Osteocyte (in vitro differentiated cells): ENCODE data around the gene RAB40B. TPM values are rescaled to one million over a fixed set of nuclear protein-coding genes. Genes with fewer than 3 reads are reported as not detected.

Source experiments
- DNase-seq: peaks from one replicate; pipeline ENCODE4 v3.0.0; 2021; ENCODE audit warnings: mixed read lengths; ENCODE audit not compliant: unreplicated experiment; ENCODE audit errors: extremely low spot score
- H3K27ac Mint-ChIP-seq: one replicate; pipeline ENCODE4 v1.8.0; 2021; ENCODE audit warnings: mild to moderate bottlenecking, mixed read lengths; ENCODE audit not compliant: unreplicated experiment
- H3K27me3 Mint-ChIP-seq: one replicate; pipeline ENCODE4 v1.8.0; 2021; ENCODE audit warnings: mixed read lengths; ENCODE audit not compliant: unreplicated experiment
- H3K36me3 Mint-ChIP-seq: one replicate; pipeline ENCODE4 v1.8.0; 2021; ENCODE audit warnings: mixed read lengths; ENCODE audit not compliant: unreplicated experiment
- H3K4me1 Mint-ChIP-seq: one replicate; pipeline ENCODE4 v1.8.0; 2021; ENCODE audit warnings: mixed read lengths; ENCODE audit not compliant: unreplicated experiment
- H3K4me3 Mint-ChIP-seq: one replicate; pipeline ENCODE4 v1.8.0; 2021; ENCODE audit warnings: mild to moderate bottlenecking, moderate library complexity, mixed read lengths; ENCODE audit not compliant: unreplicated experiment
- H3K9me3 Mint-ChIP-seq: one replicate; pipeline ENCODE4 v1.8.0; 2021; ENCODE audit warnings: mixed read lengths; ENCODE audit not compliant: unreplicated experiment
- total RNA-seq: library from RNA; stranded (reverse); gene quantifications from 2 replicates; pipeline ENCODE4 v1.2.1, GENCODE V29; 2021
- TF ChIP-seq, protein P1 (sequence below): fragments of 200-600 bp; sonication (generic); IDR thresholded peaks from 2 replicates; pipeline ENCODE4 v1.5.0; 2021; ENCODE audit warnings: antibody characterized with exemption, mild to moderate bottlenecking, moderate library complexity

The RAB40B gene
- total RNA-seq, 1 donor from 2014 or later: 13.4 TPM

DNA sequence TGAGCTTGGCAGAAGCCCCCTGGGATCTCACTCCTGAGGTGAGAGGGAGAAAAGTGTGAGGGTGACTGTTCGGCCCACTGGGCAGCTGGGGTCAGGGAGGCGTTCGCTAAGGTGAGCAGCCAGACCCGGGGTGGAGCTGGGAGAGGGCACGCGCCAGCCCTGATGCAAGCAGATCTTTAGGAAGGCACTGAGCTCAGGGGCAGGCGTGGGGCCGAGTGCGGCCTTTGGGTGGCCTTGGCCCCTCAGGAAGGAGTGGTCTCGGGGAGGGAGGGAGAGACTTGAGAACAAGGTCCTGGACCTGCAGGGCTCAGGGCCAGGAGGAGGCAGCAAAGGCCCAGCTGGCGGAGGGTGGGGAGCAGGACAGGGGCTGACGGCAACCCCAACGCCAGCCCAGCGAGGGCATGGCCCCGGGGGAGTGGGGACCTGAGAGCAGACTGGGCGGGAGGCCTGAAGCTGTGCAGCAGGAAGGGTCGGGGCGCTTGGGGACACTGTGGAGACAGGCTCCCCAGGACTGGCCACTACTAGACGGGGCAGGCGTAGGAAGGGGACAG lies 35.7 kb downstream of the RAB40B start:
- H3K4me3 Mint-ChIP-seq: no peak overlapping the region
- no peak for DNase-seq
- H3K27me3 Mint-ChIP-seq: no peaks in the 10 kb centered on the region
- peaks cover 14% of the 10 kb centered on the region for H3K36me3 Mint-ChIP-seq
- H3K4me1 Mint-ChIP-seq: peaks cover 1% of the 10 kb centered on the region
- TF ChIP-seq, protein P1, sequence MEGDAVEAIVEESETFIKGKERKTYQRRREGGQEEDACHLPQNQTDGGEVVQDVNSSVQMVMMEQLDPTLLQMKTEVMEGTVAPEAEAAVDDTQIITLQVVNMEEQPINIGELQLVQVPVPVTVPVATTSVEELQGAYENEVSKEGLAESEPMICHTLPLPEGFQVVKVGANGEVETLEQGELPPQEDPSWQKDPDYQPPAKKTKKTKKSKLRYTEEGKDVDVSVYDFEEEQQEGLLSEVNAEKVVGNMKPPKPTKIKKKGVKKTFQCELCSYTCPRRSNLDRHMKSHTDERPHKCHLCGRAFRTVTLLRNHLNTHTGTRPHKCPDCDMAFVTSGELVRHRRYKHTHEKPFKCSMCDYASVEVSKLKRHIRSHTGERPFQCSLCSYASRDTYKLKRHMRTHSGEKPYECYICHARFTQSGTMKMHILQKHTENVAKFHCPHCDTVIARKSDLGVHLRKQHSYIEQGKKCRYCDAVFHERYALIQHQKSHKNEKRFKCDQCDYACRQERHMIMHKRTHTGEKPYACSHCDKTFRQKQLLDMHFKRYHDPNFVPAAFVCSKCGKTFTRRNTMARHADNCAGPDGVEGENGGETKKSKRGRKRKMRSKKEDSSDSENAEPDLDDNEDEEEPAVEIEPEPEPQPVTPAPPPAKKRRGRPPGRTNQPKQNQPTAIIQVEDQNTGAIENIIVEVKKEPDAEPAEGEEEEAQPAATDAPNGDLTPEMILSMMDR: no peak
- no peaks in the 10 kb centered on the region for H3K9me3 Mint-ChIP-seq
- H3K27ac Mint-ChIP-seq: no peak overlapping the region

DNA sequence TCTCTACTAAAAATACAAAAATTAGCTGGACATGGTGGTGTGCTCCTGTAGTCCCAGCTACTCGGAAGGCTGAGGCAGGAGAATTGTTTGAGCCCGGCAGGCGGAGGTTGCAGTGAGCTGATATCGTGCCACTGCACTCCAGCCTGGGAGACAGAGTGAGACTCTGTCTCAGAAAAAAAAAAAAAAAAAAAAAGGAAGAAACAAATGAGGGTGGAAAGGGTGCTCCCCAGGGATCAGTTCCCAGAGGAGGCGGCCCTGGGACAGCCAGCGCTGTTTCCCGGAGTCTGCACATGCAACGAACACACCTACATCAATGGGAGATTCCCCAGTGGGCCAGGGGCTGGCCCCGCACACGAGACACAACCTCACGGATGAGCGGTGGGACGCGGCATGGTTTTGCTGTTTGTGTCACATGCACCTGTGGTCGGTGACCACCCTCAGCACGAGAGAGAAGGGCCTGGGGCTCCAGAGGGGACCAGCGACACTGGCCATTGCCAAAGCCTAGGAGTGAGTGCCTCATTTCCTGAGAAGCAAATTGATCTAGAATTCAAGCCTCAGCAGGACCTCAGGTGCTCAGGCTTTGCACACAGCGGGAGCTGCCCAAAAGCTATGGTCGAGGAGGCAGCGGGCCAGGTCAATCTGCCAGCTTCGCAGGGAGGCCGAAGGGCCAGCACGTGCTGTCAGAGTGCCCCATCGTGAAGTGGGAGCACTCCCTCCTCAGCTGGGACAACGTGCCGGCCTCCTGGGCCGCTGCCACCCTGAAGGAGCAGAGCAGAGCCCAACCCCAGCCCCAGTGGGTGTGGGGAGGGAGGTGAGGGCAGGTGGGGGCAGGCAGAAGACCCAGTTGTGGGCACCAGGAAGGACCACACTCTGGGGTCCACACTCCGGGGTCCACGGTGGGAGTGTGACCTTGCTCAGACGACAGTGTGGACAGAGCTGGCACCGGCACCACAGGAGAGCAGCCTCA lies 36.5 kb downstream of the RAB40B start:
- H3K27me3 Mint-ChIP-seq: no peaks in the 10 kb centered on the region
- no peak overlapping the region for H3K27ac Mint-ChIP-seq
- TF ChIP-seq, protein P1: no peak
- no peaks in the 10 kb centered on the region for H3K9me3 Mint-ChIP-seq
- no peak overlapping the region for H3K4me3 Mint-ChIP-seq
- DNase-seq: no peak
- peaks cover 17% of the 10 kb centered on the region for H3K36me3 Mint-ChIP-seq
- peaks cover 1% of the 10 kb centered on the region for H3K4me1 Mint-ChIP-seq

DNA sequence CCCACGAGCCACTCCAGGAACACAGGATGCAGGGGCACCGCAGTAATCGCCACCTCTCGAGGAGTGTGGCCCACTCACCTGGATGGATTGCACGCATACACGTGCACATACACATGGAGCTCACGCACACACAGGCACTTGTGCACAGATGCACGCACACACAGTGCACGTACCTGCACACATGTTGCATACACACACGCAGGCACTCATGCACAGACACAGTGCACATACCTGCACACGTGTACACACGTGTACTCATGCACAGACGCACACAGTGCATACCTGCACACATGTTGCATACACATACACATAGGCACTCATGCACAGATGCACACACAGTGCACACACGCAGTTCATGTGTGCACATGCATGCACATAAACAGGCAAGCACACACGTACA lies 38.6 kb downstream of the RAB40B start:
- TF ChIP-seq, protein P1: no peak
- no peak for DNase-seq

DNA sequence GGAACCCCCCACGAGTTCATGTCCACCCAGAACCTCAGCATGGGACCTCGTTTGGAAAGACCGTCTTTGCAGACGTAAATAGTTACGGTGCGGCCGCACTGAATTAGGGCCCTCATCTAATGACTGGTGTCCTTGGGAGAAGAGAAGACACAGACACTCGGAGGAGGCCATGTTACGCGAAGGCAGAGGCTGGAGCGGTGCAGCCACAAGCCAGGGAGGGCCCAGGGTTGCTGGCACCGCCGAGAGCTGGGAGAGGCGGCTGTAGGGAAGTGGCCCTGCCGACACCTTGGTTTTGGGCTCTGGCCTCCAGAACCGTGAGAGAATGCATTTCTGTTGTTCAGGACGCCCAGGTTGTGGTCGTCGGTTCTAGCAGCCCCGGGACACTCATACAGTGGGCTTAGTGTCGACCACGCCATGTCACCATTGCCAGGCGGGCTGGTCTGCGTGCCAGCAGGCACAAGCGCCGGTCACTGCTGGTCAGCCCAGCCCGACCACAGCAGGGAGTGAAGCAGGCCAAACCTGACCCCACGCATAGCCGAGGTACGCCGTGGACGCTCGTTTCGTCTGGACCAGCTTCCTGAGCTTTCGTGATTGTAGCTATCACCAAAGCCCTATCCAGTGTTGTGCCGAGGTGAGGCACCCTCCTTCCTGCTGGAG lies 39.6 kb downstream of the RAB40B start:
- TF ChIP-seq, protein P1: no peak
- Mint-ChIP-seq H3K27me3 (no peaks in the 10 kb centered on the region), H3K27ac (no peak overlapping the region), H3K4me1 (no peaks in the 10 kb centered on the region), H3K36me3 (peaks cover 18% of the 10 kb centered on the region), H3K9me3 (no peaks in the 10 kb centered on the region), H3K4me3 (no peak overlapping the region)
- DNase-seq: no peak

More for the DNA sequence above, 38.6 kb downstream of the RAB40B start:
- Mint-ChIP-seq H3K4me1 (no peaks in the 10 kb centered on the region), H3K27me3 (no peaks in the 10 kb centered on the region), H3K4me3 (no peak overlapping the region), H3K9me3 (no peaks in the 10 kb centered on the region), H3K36me3 (peaks cover 18% of the 10 kb centered on the region), H3K27ac (no peak overlapping the region)

DNA sequence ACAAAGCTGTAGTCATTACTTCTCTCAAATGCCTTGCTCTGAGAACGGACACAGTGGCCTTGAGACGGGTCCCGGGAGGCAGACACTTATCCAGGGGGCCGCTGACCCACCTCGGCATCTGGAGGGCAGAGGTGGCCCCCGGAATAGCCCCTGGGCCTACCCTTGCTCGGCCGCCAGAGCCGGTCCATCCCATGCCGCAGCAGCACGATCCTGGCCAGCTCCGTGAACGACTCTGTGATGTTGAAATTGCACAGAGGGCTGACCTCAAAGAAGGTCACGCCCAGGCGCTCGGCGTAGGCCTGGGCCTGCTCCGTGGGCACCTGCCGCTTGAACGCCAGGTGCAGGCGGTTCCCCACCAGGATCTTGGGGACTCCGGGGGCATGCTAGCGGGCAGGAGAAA lies 40.2 kb downstream of the RAB40B start:
- TF ChIP-seq, protein P1: no peak
- Mint-ChIP-seq H3K9me3 (no peaks in the 10 kb centered on the region), H3K4me3 (no peak overlapping the region), H3K27ac (no peak overlapping the region), H3K36me3 (peaks cover 18% of the 10 kb centered on the region), H3K4me1 (no peaks in the 10 kb centered on the region), H3K27me3 (no peaks in the 10 kb centered on the region)
- DNase-seq: no peak
